ENCODE measurements around the gene SPSB2. TPM values are rescaled to one million over a fixed set of nuclear protein-coding genes. Genes with fewer than 3 reads are reported as not detected.

Gene SPSB2
- total RNA-seq, 1 experiment from 2014 or later: 8.1 TPM

DNA sequence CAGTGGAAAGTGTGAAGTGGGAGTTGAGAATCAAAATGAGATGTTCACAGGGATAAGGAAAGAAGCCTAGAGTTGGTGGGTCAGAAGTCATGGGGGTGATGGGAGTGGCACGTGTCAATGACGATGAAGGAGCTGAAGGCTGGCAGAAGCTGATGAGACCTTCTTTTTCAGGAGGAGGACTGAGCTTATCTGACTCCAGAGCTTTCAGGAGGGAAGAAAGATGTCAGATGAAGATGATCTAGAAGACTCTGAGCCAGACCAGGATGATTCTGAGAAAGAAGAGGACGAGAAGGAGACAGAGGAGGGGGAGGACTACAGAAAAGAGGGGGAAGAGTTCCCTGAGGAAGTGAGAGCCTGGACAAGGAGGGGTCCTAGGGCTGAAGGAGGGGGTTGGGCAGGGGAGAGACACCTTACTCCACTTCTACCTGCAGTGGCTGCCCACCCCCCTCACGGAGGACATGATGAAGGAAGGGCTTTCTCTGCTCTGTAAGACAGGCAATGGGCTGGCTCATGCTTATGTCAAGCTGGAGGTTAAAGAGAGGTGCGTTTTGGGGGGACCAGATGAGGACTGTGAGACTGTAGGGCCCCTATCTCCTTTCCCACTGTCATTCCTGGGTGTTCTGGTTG, 32.4 kb upstream of the SPSB2 start:
- H3K27ac ChIP-seq (ENCODE audit: low read depth, low read length, poor library complexity, severe bottlenecking): peak overlapping the region; percentile 63
- H3K36me3 ChIP-seq (ENCODE audit: insufficient read depth, low read length, poor library complexity, severe bottlenecking): no peaks in the 10 kb centered on the region
- peak overlapping the region; percentile 56 for H3K4me3 ChIP-seq (ENCODE audit: low read depth, low read length, poor library complexity, severe bottlenecking)
- ChIA-PET CTCF (no interaction called here), POLR2A (ENCODE audit: low non-redundant PET) (no interaction called here)
- no TSS peak for BruUV-seq (replicated peaks)
- peaks cover 7% of the 10 kb centered on the region for H3K4me1 ChIP-seq (ENCODE audit: insufficient read depth, low read length, poor library complexity, severe bottlenecking)
- intact Hi-C loops (cut with micrococcal nuclease; ENCODE audit: unreplicated experiment): loop anchor here (2.0 kb wide), 1 partner anchor 33 kb away; the partner anchor contains the start of gene SPSB2
- H3K9me3 ChIP-seq (ENCODE audit: low read depth, low read length, poor library complexity, severe bottlenecking): no peaks in the 10 kb centered on the region
- no peaks in the 10 kb centered on the region for H3K27me3 ChIP-seq (replicated peaks; ENCODE audit: insufficient read depth, low read depth, low read length, poor library complexity)
- TF ChIP-seq CTCF (conservative IDR thresholded peaks at IDR 0.05; ENCODE audit: low read depth, low read length) (no peak), EZH2 (IDR thresholded peaks at IDR 0.05; ENCODE audit: borderline replicate concordance, low read depth, low read length, poor library complexity, severe bottlenecking) (no peak)
- no peak for DNase-seq (ENCODE audit: low spot score)

DNA sequence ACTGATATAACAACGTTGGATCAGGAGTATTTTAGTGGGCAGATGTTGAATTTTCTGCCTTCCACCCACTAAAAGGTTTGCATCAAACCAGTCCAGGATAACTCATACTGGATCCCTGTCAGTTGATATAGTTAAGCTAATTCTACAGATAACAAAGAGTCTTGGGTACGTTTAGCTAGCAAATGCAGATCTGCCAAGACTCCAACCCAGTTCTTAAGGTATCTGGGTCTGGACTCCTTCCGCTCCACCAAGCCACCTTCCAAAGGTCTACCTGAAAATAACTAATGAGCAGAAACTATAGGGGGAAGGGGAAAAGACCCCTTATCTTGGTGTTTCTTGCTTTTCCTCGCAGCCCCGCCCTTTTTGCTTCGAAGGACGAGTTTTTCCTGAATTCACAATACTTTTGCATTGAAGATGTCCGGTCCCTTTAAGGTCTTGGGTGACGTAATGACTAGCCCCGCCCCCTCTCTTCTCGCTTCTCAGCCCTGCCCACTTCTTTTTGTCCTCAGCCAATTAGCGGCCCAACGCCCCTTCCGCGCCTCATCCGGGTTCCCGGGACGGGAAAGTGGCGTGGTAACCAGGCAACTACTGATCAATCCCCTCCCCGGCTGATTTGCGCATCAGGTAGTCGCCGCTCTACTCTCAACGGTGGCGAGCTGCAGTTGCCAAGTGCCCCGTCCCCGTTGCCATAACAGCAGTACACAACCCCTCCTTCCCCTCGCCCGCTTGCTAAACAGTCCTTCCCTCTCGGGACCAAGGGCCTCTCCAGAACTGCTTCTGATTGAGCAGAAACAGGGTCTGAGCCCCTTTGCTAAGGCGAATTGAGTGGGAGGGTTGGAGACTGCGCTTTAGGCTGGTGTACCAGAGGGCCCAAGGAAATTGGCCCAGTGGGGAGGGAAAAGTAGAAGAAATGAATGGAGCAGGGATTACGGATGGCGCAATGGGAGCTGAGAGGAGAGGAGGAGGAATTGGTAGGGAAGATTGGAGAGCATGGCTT, 31.5 kb upstream of the SPSB2 start, which contains the start of gene LRRC23:
LRRC23 (plus strand) TSS at position 543 of the 997 bp plus-strand sequence. CDS start 812 bp downstream, outside the sequence.
- Histone ChIP-seq H3K27me3 (replicated peaks; ENCODE audit: insufficient read depth, low read depth, low read length, poor library complexity) (no peaks in the 10 kb centered on the region), H3K27ac (ENCODE audit: low read depth, low read length, poor library complexity, severe bottlenecking) (peak within 1 kb of the TSS; percentile 63), H3K9me3 (ENCODE audit: low read depth, low read length, poor library complexity, severe bottlenecking) (no peaks in the 10 kb centered on the region), H3K4me1 (ENCODE audit: insufficient read depth, low read length, poor library complexity, severe bottlenecking) (peaks cover 7% of the 10 kb centered on the region), H3K4me3 (ENCODE audit: low read depth, low read length, poor library complexity, severe bottlenecking) (peak within 1 kb of the TSS; percentile 56), H3K36me3 (ENCODE audit: insufficient read depth, low read length, poor library complexity, severe bottlenecking) (no peaks in the 10 kb centered on the region)
- intact Hi-C loops (cut with micrococcal nuclease; ENCODE audit: unreplicated experiment): loop anchor here (2.0 kb wide), 1 partner anchor 32 kb away; the partner anchor contains the start of gene SPSB2
- POLR2A ChIA-PET (ENCODE audit: low non-redundant PET): no interaction called here
- CTCF ChIA-PET: interaction anchor here (0.6 kb wide), 1 partner anchor 33 kb away, joined by 4 read pairs; no protein-coding TSS in a partner anchor
- TF ChIP-seq EZH2 (IDR thresholded peaks at IDR 0.05; ENCODE audit: borderline replicate concordance, low read depth, low read length, poor library complexity, severe bottlenecking): no peak
- no peak for TF ChIP-seq CTCF (conservative IDR thresholded peaks at IDR 0.05; ENCODE audit: low read depth, low read length)
- peak; percentile 98 for DNase-seq (ENCODE audit: low spot score)
- no TSS peak for BruUV-seq (replicated peaks)

DNA sequence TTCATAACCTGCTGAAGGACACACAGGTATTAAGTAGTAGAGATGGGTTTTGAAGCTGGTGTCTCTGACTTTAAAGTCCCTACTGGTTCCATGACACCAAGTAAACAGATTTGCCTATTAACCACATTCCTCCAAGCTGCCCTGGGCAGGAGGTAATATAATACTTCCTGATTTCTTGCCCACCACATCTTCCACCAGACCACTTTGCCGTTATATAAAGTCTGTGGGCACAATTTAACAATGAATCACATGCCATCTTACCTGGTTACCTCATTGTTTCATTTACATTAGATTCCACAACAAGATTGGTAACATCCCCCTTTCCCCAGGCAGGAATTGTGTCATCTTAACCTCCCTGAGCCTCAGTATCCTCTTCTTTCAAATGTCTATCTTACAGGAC, 30.6 kb upstream of the SPSB2 start:
- Histone ChIP-seq H3K36me3 (ENCODE audit: insufficient read depth, low read length, poor library complexity, severe bottlenecking) (no peaks in the 10 kb centered on the region), H3K9me3 (ENCODE audit: low read depth, low read length, poor library complexity, severe bottlenecking) (no peaks in the 10 kb centered on the region), H3K4me3 (ENCODE audit: low read depth, low read length, poor library complexity, severe bottlenecking) (no peak overlapping the region), H3K27me3 (replicated peaks; ENCODE audit: insufficient read depth, low read depth, low read length, poor library complexity) (no peaks in the 10 kb centered on the region), H3K4me1 (ENCODE audit: insufficient read depth, low read length, poor library complexity, severe bottlenecking) (peaks cover 7% of the 10 kb centered on the region), H3K27ac (ENCODE audit: low read depth, low read length, poor library complexity, severe bottlenecking) (no peak overlapping the region)
- CTCF ChIA-PET: no interaction called here
- no peak for DNase-seq (ENCODE audit: low spot score)
- BruUV-seq (replicated peaks): no TSS peak
- POLR2A ChIA-PET (ENCODE audit: low non-redundant PET): no interaction called here
- no peak for TF ChIP-seq CTCF (conservative IDR thresholded peaks at IDR 0.05; ENCODE audit: low read depth, low read length)
- TF ChIP-seq EZH2 (IDR thresholded peaks at IDR 0.05; ENCODE audit: borderline replicate concordance, low read depth, low read length, poor library complexity, severe bottlenecking): no peak
- intact Hi-C loops (cut with micrococcal nuclease; ENCODE audit: unreplicated experiment): loop anchor here (2.0 kb wide), 1 partner anchor 31 kb away; the partner anchor contains the start of gene SPSB2
